ENCODE data around the gene ZNF202. TPM values are rescaled to one million over a fixed set of nuclear protein-coding genes. Genes with fewer than 3 reads are reported as not detected.

ZNF202 gene
- total RNA-seq = 10 to 100 TPM; 25.0 to 28.8 TPM
- polyA plus RNA-seq (2013, experiment 1 of 2) = 15.1 TPM
- 14.2 TPM for polyA plus RNA-seq (2013, experiment 2 of 2)
- long read RNA-seq, experiment 1, partial matches to known transcripts = 2 of 15 reads
- long read RNA-seq, experiment 1, other reads (novel, unspliced or antisense) = 13 of 15 reads
- long read RNA-seq, experiment 2, transcript ZNF202-206 (7 exons, 3,384 nt) = major isoform, 7 of 23 reads
- long read RNA-seq, experiment 2, partial matches to known transcripts = 5 of 23 reads
- long read RNA-seq, experiment 2, other reads (novel, unspliced or antisense) = 11 of 23 reads
- long read RNA-seq, experiment 3, full-length matches to known transcripts = 23 of 140 reads
- long read RNA-seq, experiment 3, partial matches to known transcripts = 24 of 140 reads
- long read RNA-seq, experiment 3, other reads (novel, unspliced or antisense) = 93 of 140 reads
- long read RNA-seq, experiment 4, partial matches to known transcripts = 0 of 6 reads
- long read RNA-seq, experiment 4, other reads (novel, unspliced or antisense) = 4 of 6 reads

DNA sequence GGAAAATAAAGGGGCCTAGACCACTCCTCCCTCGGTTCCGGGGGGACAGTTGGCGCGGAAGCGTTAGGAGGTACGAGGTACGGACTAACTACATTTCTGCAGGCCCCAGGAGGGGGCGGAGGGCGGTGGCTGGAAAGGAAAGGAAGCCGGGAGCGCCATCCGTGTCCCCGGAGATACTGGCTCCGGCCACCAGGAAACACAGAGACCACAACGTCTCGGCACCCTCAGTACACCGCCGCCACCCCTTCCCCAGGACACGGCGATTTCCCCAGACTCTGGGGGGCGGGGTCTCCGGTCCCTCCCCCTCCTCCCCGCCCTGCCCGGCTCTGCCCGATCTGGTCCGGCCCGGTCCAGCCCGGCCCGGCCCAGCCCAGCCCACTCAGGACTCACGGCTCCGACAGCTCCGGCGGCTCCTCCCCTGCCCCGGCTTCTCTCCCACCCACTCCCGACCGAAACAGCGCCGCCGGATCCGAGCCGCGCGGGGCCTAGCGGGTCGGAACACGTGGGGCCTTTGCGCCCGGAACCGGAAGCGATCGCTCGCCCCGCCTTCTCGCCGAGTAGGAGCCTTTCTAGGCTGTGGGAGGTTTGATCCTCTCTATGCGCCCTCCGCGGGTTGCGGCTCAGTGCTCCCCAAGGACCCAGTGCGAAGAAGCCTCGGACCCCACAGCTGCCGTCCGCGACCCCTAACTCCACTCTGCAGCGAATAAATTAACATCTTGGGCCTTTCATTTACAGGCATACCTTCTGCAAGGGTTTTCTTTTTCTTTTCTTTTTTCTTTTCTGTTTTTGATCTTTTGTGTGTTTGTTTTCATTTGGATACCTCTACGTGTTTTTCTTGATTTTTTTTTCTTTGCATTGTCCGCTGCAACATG lies at the start of gene ZNF202:
Gene ZNF202, minus strand, starts transcription at position 502 of the 872 bp plus-strand sequence. CDS start 10,772 bp downstream, outside the sequence.
- Mint-ChIP-seq H3K27me3 (ENCODE audit: insufficient read depth) (no peaks in the 10 kb centered on the region), H3K4me1 (peaks cover 38% of the 10 kb centered on the region), H3K27ac (peak within 1 kb of the TSS; percentile 64), H3K4me3 (peak within 1 kb of the TSS; percentile 95), H3K36me3 (ENCODE audit: low read depth) (no peaks in the 10 kb centered on the region), H3K9me3 (peaks cover 27% of the 10 kb centered on the region)
- TF ChIP-seq, protein P1, sequence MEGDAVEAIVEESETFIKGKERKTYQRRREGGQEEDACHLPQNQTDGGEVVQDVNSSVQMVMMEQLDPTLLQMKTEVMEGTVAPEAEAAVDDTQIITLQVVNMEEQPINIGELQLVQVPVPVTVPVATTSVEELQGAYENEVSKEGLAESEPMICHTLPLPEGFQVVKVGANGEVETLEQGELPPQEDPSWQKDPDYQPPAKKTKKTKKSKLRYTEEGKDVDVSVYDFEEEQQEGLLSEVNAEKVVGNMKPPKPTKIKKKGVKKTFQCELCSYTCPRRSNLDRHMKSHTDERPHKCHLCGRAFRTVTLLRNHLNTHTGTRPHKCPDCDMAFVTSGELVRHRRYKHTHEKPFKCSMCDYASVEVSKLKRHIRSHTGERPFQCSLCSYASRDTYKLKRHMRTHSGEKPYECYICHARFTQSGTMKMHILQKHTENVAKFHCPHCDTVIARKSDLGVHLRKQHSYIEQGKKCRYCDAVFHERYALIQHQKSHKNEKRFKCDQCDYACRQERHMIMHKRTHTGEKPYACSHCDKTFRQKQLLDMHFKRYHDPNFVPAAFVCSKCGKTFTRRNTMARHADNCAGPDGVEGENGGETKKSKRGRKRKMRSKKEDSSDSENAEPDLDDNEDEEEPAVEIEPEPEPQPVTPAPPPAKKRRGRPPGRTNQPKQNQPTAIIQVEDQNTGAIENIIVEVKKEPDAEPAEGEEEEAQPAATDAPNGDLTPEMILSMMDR (conservative IDR thresholded peaks at IDR 0.05) = peak; percentile 68
- Histone ChIP-seq H3K4me3 (ENCODE audit: low read length) (peak within 1 kb of the TSS; percentile 92), H3K27me3 (ENCODE audit: control insufficient read depth, insufficient read depth, low read length, poor library complexity, severe bottlenecking) (no peaks in the 10 kb centered on the region), H3K36me3 (ENCODE audit: control insufficient read depth, insufficient read depth, low read length) (peaks cover 37% of the 10 kb centered on the region), H3K4me1 (ENCODE audit: control insufficient read depth, insufficient read depth, low read length) (peaks cover 5% of the 10 kb centered on the region), H3K27ac (ENCODE audit: low read depth, low read length) (peak within 1 kb of the TSS; percentile 67), H3K9me3 (ENCODE audit: control insufficient read depth, low read length) (peaks cover 36% of the 10 kb centered on the region), H3K9ac (ENCODE audit: extremely low read depth, low read length, poor library complexity, severe bottlenecking) (peak within 1 kb of the TSS; percentile 72)
- 0 to 2% methylated on average over 12 to 67 of the region's 67 CpGs for WGBS, 2 experiments (ENCODE audit: insufficient coverage in 1 of 2, insufficient read length in 1 of 2)
- peak; percentile 95 for DNase-seq

DNA sequence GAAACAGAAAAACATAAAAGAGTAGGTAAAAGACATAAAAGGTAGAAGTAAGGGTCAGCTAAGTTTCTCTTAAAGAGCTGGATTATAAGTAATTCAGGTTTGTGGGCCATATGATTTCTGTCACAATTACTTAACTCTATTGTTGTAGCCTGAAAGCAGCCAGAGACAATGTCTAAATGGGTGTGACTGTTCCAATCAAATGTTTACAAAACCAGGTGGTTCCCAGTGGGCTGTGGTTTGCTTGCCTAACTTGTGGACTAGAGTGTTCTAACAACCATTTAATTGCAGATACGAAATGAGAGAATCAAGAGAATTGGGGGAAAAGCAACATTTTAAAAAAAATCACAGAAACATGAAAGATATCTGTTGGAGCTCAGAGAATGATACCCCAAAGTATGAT lies 42.1 kb upstream of the ZNF202 start:
- TF ChIP-seq, protein P1 (conservative IDR thresholded peaks at IDR 0.05) = no peak
- peaks cover 1% of the 10 kb centered on the region for H3K27me3 Mint-ChIP-seq (ENCODE audit: insufficient read depth)
- 83 to 95% methylated on average over 1 of the region's 1 CpG for WGBS, 2 experiments (ENCODE audit: insufficient coverage in 1 of 2, insufficient read length in 1 of 2)
- Histone ChIP-seq H3K9ac (ENCODE audit: extremely low read depth, low read length, poor library complexity, severe bottlenecking) (no peak overlapping the region), H3K27ac (ENCODE audit: low read depth, low read length) (no peak overlapping the region), H3K4me3 (ENCODE audit: low read length) (no peak overlapping the region), H3K9me3 (ENCODE audit: control insufficient read depth, low read length) (peaks cover 63% of the 10 kb centered on the region), H3K4me1 (ENCODE audit: control insufficient read depth, insufficient read depth, low read length) (peaks cover 3% of the 10 kb centered on the region), H3K27me3 (ENCODE audit: control insufficient read depth, insufficient read depth, low read length, poor library complexity, severe bottlenecking) (no peaks in the 10 kb centered on the region), H3K36me3 (ENCODE audit: control insufficient read depth, insufficient read depth, low read length) (no peaks in the 10 kb centered on the region)
- no peak for DNase-seq
- peaks cover 40% of the 10 kb centered on the region for H3K9me3 Mint-ChIP-seq
- H3K36me3 Mint-ChIP-seq (ENCODE audit: low read depth) = peaks cover 12% of the 10 kb centered on the region
- no peak overlapping the region for H3K4me3 Mint-ChIP-seq
- H3K4me1 Mint-ChIP-seq = peaks cover 7% of the 10 kb centered on the region
- H3K27ac Mint-ChIP-seq = no peak overlapping the region

DNA sequence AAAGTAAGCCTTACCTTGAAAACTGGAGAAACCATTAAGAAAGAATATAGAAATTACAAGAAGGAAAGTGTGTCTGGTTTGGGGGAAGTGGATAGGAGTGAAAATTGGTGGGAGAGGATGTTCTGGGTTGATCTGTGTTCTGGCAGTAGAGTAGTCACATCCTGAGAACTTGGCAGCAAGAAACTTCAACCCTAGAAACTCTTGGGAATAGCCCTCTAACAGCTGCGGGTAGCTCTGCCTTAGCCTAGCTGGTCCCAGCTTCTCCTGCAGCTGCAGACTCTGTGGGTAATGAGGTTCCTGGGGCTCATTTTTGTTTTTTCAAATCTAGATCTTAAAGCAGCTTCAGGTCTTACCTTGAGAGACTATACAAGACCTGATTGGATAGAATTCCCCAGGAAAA lies 37.1 kb upstream of the ZNF202 start:
- Histone ChIP-seq H3K27me3 (ENCODE audit: control insufficient read depth, insufficient read depth, low read length, poor library complexity, severe bottlenecking) (no peaks in the 10 kb centered on the region), H3K36me3 (ENCODE audit: control insufficient read depth, insufficient read depth, low read length) (no peaks in the 10 kb centered on the region), H3K9me3 (ENCODE audit: control insufficient read depth, low read length) (peaks cover 44% of the 10 kb centered on the region), H3K4me1 (ENCODE audit: control insufficient read depth, insufficient read depth, low read length) (peaks cover 3% of the 10 kb centered on the region), H3K9ac (ENCODE audit: extremely low read depth, low read length, poor library complexity, severe bottlenecking) (no peak overlapping the region), H3K27ac (ENCODE audit: low read depth, low read length) (no peak overlapping the region), H3K4me3 (ENCODE audit: low read length) (no peak overlapping the region)
- peaks cover 20% of the 10 kb centered on the region for H3K9me3 Mint-ChIP-seq
- H3K27me3 Mint-ChIP-seq (ENCODE audit: insufficient read depth) = peaks cover 1% of the 10 kb centered on the region
- DNase-seq = no peak
- TF ChIP-seq, protein P1 (conservative IDR thresholded peaks at IDR 0.05) = no peak
- 90% methylated on average over 1 of the region's 1 CpG; no CpG with 5 or more reads in 1 of the 2 experiments for WGBS, 2 experiments (ENCODE audit: insufficient coverage in 1 of 2, insufficient read length in 1 of 2)
- H3K36me3 Mint-ChIP-seq (ENCODE audit: low read depth) = peaks cover 2% of the 10 kb centered on the region
- peaks cover 28% of the 10 kb centered on the region for H3K4me1 Mint-ChIP-seq
- no peak overlapping the region for H3K27ac Mint-ChIP-seq
- no peak overlapping the region for H3K4me3 Mint-ChIP-seq
